IMR-90 (cell line): ENCODE results near the gene FAM174B. TPM values are rescaled to one million over a fixed set of nuclear protein-coding genes. Genes with fewer than 3 reads are reported as not detected.

Experiments used
- ATAC-seq: fragments of 200-7000 bp; cut with Tn5 transposase; 2 replicates; pipeline ENCODE4 v1.9.1; 2020; ENCODE audit warnings: low read depth, mild to moderate bottlenecking, moderate library complexity
- BruUV-seq: library from RNA; stranded (reverse); fragments of 400-500 nt; replicated peaks from 2 replicates; lab custom pipeline; 2021; lab: Mats Ljungman, UMichigan
- CTCF ChIA-PET: fragments of 300-600 bp; formaldehyde crosslinking; extraction: SDS; loops from one replicate; lab custom pipeline; 2021; ENCODE audit warnings: antibody characterized with exemption; lab: Yijun Ruan, JAX
- POLR2A ChIA-PET: fragments of 300-600 bp; sonication (Branson Sonifier 250); formaldehyde crosslinking; loops from one replicate; lab custom pipeline; 2022; ENCODE audit warnings: antibody characterized with exemption; ENCODE audit not compliant: unreplicated experiment; lab: Charles Lee
- DNase-seq: peaks from one replicate; pipeline ENCODE4 v3.0.0; 2013
- H2AFZ ChIP-seq: replicated peaks from 2 replicates; pipeline ENCODE3; 2013; ENCODE audit warnings: low read length, mild to moderate bottlenecking; ENCODE audit not compliant: poor library complexity
- H2AK5ac ChIP-seq: 2 replicates; pipeline ENCODE4 v1.6.1; 2013; ENCODE audit warnings: low read depth, low read length, inconsistent platforms
- H2AK9ac ChIP-seq: replicated peaks from 2 replicates; pipeline ENCODE3; 2013; ENCODE audit warnings: mild to moderate bottlenecking, low read depth, low read length, moderate library complexity; ENCODE audit not compliant: poor library complexity
- H2BK120ac ChIP-seq: 2 replicates; pipeline ENCODE4 v1.6.1; 2013; ENCODE audit warnings: low read depth, low read length, inconsistent platforms
- H2BK15ac ChIP-seq: 3 replicates; pipeline ENCODE4 v1.6.1; 2013; ENCODE audit warnings: low read depth, low read length, inconsistent platforms
- H2BK20ac ChIP-seq: 2 replicates; pipeline ENCODE4 v1.6.1; 2013; ENCODE audit warnings: low read depth, mild to moderate bottlenecking, inconsistent platforms, low read length, moderate library complexity
- H2BK5ac ChIP-seq: 2 replicates; pipeline ENCODE4 v1.6.1; 2013; ENCODE audit warnings: mild to moderate bottlenecking, low read depth, low read length, inconsistent platforms; ENCODE audit not compliant: poor library complexity, severe bottlenecking
- H3K14ac ChIP-seq: replicated peaks from 2 replicates; pipeline ENCODE4 v1.6.1; 2013; ENCODE audit warnings: low read depth, low read length, inconsistent platforms
- H3K18ac ChIP-seq: 2 replicates; pipeline ENCODE4 v1.6.1; 2013; ENCODE audit warnings: low read depth, low read length, control low read depth
- H3K23ac ChIP-seq: 2 replicates; pipeline ENCODE4 v1.6.1; 2013; ENCODE audit warnings: low read depth, low read length, inconsistent platforms
- H3K27ac ChIP-seq: 2 replicates; pipeline ENCODE4 v1.5.1; 2013; ENCODE audit warnings: mild to moderate bottlenecking, control low read depth, low read length; ENCODE audit not compliant: insufficient read depth
- H3K27me3 ChIP-seq: 2 replicates; pipeline ENCODE4 v1.6.1; 2013; ENCODE audit warnings: low read length; ENCODE audit not compliant: control insufficient read depth, insufficient read depth
- H3K36me3 ChIP-seq: 2 replicates; pipeline ENCODE4 v1.6.1; 2013; ENCODE audit warnings: low read length, mixed read lengths; ENCODE audit not compliant: control insufficient read depth, insufficient read depth
- H3K4ac ChIP-seq: 2 replicates; pipeline ENCODE4 v1.6.1; 2013; ENCODE audit warnings: low read depth, low read length, inconsistent platforms
- H3K4me1 ChIP-seq: 2 replicates; pipeline ENCODE4 v1.6.1; 2013; ENCODE audit warnings: low read length, mixed read lengths; ENCODE audit not compliant: control insufficient read depth, insufficient read depth
- H3K4me2 ChIP-seq: 2 replicates; pipeline ENCODE4 v1.6.1; 2013; ENCODE audit warnings: low read depth, mild to moderate bottlenecking, control low read depth, low read length, moderate library complexity
- H3K4me3 ChIP-seq: 2 replicates; pipeline ENCODE4 v1.5.1; 2013; ENCODE audit warnings: low read depth, mild to moderate bottlenecking, control low read depth, low read length, moderate library complexity; ENCODE audit not compliant: insufficient read depth
- H3K56ac ChIP-seq: 2 replicates; pipeline ENCODE4 v1.6.1; 2013; ENCODE audit warnings: low read length, inconsistent platforms; ENCODE audit not compliant: insufficient read depth; ENCODE audit errors: extremely low read depth
- H3K79me1 ChIP-seq, 2 experiments: 2 replicates each; pipeline ENCODE4 v1.6.1; 2013; ENCODE audit warnings: low read length in 2 of 2, inconsistent platforms in 1 of 2, low read depth in 1 of 2
- H3K9ac ChIP-seq: 2 replicates; pipeline ENCODE4 v1.6.1; 2013; ENCODE audit warnings: low read depth, low read length, control low read depth
- H3K9me1 ChIP-seq: 2 replicates; pipeline ENCODE4 v1.6.1; 2013; ENCODE audit warnings: low read length, inconsistent platforms; ENCODE audit not compliant: insufficient read depth
- H3K9me3 ChIP-seq: 2 replicates; pipeline ENCODE4 v1.6.1; 2013; ENCODE audit warnings: low read length; ENCODE audit not compliant: control insufficient read depth, insufficient read depth
- H4K20me1 ChIP-seq: 2 replicates; pipeline ENCODE4 v1.6.1; 2013; ENCODE audit warnings: low read length, inconsistent platforms; ENCODE audit not compliant: insufficient read depth
- H4K5ac ChIP-seq: 2 replicates; pipeline ENCODE4 v1.6.1; 2013; ENCODE audit warnings: mild to moderate bottlenecking, low read depth, low read length, control low read depth
- H4K8ac ChIP-seq, 2 experiments: 2 replicates each; pipeline ENCODE4 v1.6.1; 2013; ENCODE audit warnings: low read depth in 2 of 2, low read length in 2 of 2, control low read depth in 1 of 2, inconsistent platforms in 1 of 2
- H4K91ac ChIP-seq: 2 replicates; pipeline ENCODE4 v1.6.1; 2013; ENCODE audit warnings: low read depth, low read length, inconsistent platforms; ENCODE audit not compliant: insufficient read depth
- BHLHE40 ChIP-seq: fragments of 150-350 bp; IDR thresholded peaks from 2 replicates; pipeline ENCODE4 v1.6.1; 2016; ENCODE audit warnings: mild to moderate bottlenecking, low read depth, low read length
- MAZ ChIP-seq: IDR thresholded peaks from 2 replicates; pipeline ENCODE4 v1.6.1; 2012; ENCODE audit warnings: low read depth, mild to moderate bottlenecking, low read length, improper control_type of control experiment, moderate library complexity, borderline replicate concordance
- MXI1 ChIP-seq: IDR thresholded peaks from 2 replicates; pipeline ENCODE4 v1.6.1; 2012; ENCODE audit warnings: low read depth, mild to moderate bottlenecking, low read length, moderate library complexity, borderline replicate concordance
- NFE2L2 ChIP-seq: fragments of 150-350 bp; IDR thresholded peaks from 2 replicates; pipeline ENCODE4 v1.6.1; 2016; ENCODE audit warnings: low read depth, mild to moderate bottlenecking, low read length
- POLR2A ChIP-seq: IDR thresholded peaks from 2 replicates; pipeline ENCODE4 v1.6.1; 2012; ENCODE audit warnings: mild to moderate bottlenecking, low read depth, low read length
- WGBS, 2 experiments: methylation state at CpG; one replicate each; pipeline versions ENCODE4 v1.1.5 to v1.1.7; 2013; ENCODE audit warnings: missing lambda C conversion rate in 2 of 2; ENCODE audit not compliant: insufficient read length in 1 of 2; ENCODE audit errors: extremely low coverage in 2 of 2; 5-methylcytosine and 5-hydroxymethylcytosine counted together
- dilution Hi-C: fragments of 300-500 bp; cut with HindIII; formaldehyde crosslinking; loops from one replicate; pipeline ENCODE4 v1.14.3; 2018; ENCODE audit warnings: low sequenced_read_pairs; ENCODE audit not compliant: unreplicated experiment
- in situ Hi-C: fragments of 300-500 bp; cut with MboI; formaldehyde crosslinking; loops from 3 replicates; pipeline ENCODE4 v1.14.3; 2019; ENCODE audit warnings: low sequenced_read_pairs, inconsistent platforms, mixed read lengths
- intact Hi-C: fragments of 100-400 bp; cut with micrococcal nuclease; formaldehyde crosslinking; loops from 2 replicates; pipeline ENCODE4 v1.10.0; 2022
- polyA plus RNA-seq, 3 experiments: library from polyadenylated mRNA; depleted of rRNA; stranded (reverse); fragments of >200 nt; gene quantifications; 2 replicates each; pipeline ENCODE4 v1.2.3, GENCODE V29; 2012; ENCODE audit warnings: low replicate concordance in 1 of 3
- total RNA-seq: library from RNA; depleted of rRNA; stranded (reverse); fragments of >200 nt; gene quantifications from 2 replicates; pipeline ENCODE4 v1.2.3, GENCODE V29; 2012
- TF ChIP-seq, protein P1 (sequence below): fragments of 150-350 bp; IDR thresholded peaks from 2 replicates; pipeline ENCODE4 v1.6.1; 2017; ENCODE audit warnings: mild to moderate bottlenecking, antibody characterized with exemption, low read length, low read depth

Gene FAM174B
- total and polyA plus RNA-seq, 2 of the 4 experiments (the other 2 are of a cell fraction) = 0.18 to 0.56 TPM

DNA sequence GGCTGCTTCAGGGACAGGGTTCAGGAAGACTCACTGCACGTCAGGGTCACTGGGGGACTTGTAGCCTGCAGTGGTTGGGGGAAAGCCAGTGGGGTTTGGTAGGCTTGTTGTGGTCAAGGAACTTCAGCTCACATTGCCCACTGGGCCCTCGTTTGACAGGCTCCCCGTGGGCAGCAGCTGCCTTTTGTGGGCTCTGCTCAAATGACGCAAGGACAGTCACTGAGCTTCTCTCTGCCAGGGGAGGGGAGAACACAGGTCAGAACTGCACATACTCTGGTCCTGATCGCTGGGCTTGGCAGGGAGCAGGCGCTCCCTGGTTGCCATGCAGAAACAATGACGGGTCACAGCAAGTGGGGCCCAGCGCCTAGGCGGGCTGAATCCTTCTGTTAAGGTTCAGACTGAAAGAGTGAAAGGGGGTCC lies 45.5 kb downstream of the FAM174B start:
- Histone ChIP-seq H4K8ac (no peak overlapping the region), H3K27ac (no peak overlapping the region)
- intact Hi-C loops = loop anchor here (10.0 kb wide), 1 partner anchor 105 kb away; no protein-coding TSS in a partner anchor

More for the DNA sequence above, 45.5 kb downstream of the FAM174B start:
- Histone ChIP-seq H3K4me3 (no peak overlapping the region), H2BK5ac (no peak overlapping the region), H3K9me1 (no peaks in the 10 kb centered on the region), H3K4me1 (no peaks in the 10 kb centered on the region), H3K9me3 (no peaks in the 10 kb centered on the region), H2BK120ac (no peak overlapping the region), H3K79me1 (no peaks in the 10 kb centered on the region), H4K91ac (no peak overlapping the region), H3K4me2 (no peak overlapping the region), H2BK15ac (no peak overlapping the region), H3K18ac (no peak overlapping the region), H4K5ac (no peak overlapping the region), H3K36me3 (no peaks in the 10 kb centered on the region), H3K4ac (no peak overlapping the region), H4K20me1 (no peaks in the 10 kb centered on the region), H3K14ac (no peak overlapping the region), H2BK20ac (no peak overlapping the region), H3K27me3 (no peaks in the 10 kb centered on the region), H3K23ac (no peak overlapping the region), H2AFZ (no peak overlapping the region), H3K56ac (no peak overlapping the region), H3K9ac (no peak overlapping the region), H2AK9ac (no peak overlapping the region), H2AK5ac (no peak overlapping the region)
- POLR2A ChIA-PET = no interaction called here
- dilution Hi-C loops (no loop called here), in situ Hi-C loops (no loop called here)
- no peak for TF ChIP-seq NFE2L2
- TF ChIP-seq, protein P1, sequence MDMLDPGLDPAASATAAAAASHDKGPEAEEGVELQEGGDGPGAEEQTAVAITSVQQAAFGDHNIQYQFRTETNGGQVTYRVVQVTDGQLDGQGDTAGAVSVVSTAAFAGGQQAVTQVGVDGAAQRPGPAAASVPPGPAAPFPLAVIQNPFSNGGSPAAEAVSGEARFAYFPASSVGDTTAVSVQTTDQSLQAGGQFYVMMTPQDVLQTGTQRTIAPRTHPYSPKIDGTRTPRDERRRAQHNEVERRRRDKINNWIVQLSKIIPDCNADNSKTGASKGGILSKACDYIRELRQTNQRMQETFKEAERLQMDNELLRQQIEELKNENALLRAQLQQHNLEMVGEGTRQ = no peak
- TF ChIP-seq MXI1 = no peak
- no peak for TF ChIP-seq MAZ
- no peak for TF ChIP-seq BHLHE40
- TF ChIP-seq POLR2A = no peak
- ATAC-seq (no peak), DNase-seq (no peak)
- CTCF ChIA-PET = no interaction called here
- BruUV-seq = no TSS peak
- WGBS, 2 experiments = 100% methylated on average over 1 of the region's 9 CpGs; no CpG with 5 or more reads in 1 of the 2 experiments
